IMR-90 (cell line): Measurements from ENCODE around the gene CYTH2. TPM values are rescaled to one million over a fixed set of nuclear protein-coding genes. Genes with fewer than 3 reads are reported as not detected.

Experiments
- ATAC-seq: fragments of 200-7000 bp; cut with Tn5 transposase; 2 replicates; pipeline ENCODE4 v1.9.1; 2020; ENCODE audit warnings: low read depth, mild to moderate bottlenecking, moderate library complexity
- BruUV-seq: library from RNA; stranded (reverse); fragments of 400-500 nt; replicated peaks from 2 replicates; lab custom pipeline; 2021; lab: Mats Ljungman, UMichigan
- CTCF ChIA-PET: fragments of 300-600 bp; formaldehyde crosslinking; extraction: SDS; loops from one replicate; lab custom pipeline; 2021; ENCODE audit warnings: antibody characterized with exemption; lab: Yijun Ruan, JAX
- POLR2A ChIA-PET: fragments of 300-600 bp; sonication (Branson Sonifier 250); formaldehyde crosslinking; loops from one replicate; lab custom pipeline; 2022; ENCODE audit warnings: antibody characterized with exemption; ENCODE audit not compliant: unreplicated experiment; lab: Charles Lee
- DNase-seq: peaks from one replicate; pipeline ENCODE4 v3.0.0; 2013
- H2AFZ ChIP-seq: replicated peaks from 2 replicates; pipeline ENCODE3; 2013; ENCODE audit warnings: low read length, mild to moderate bottlenecking; ENCODE audit not compliant: poor library complexity
- H2AK5ac ChIP-seq: 2 replicates; pipeline ENCODE4 v1.6.1; 2013; ENCODE audit warnings: low read depth, low read length, inconsistent platforms
- H2AK9ac ChIP-seq: replicated peaks from 2 replicates; pipeline ENCODE3; 2013; ENCODE audit warnings: mild to moderate bottlenecking, low read depth, low read length, moderate library complexity; ENCODE audit not compliant: poor library complexity
- H2BK120ac ChIP-seq: 2 replicates; pipeline ENCODE4 v1.6.1; 2013; ENCODE audit warnings: low read depth, low read length, inconsistent platforms
- H2BK15ac ChIP-seq: 3 replicates; pipeline ENCODE4 v1.6.1; 2013; ENCODE audit warnings: low read depth, low read length, inconsistent platforms
- H2BK20ac ChIP-seq: 2 replicates; pipeline ENCODE4 v1.6.1; 2013; ENCODE audit warnings: low read depth, mild to moderate bottlenecking, inconsistent platforms, low read length, moderate library complexity
- H2BK5ac ChIP-seq: 2 replicates; pipeline ENCODE4 v1.6.1; 2013; ENCODE audit warnings: mild to moderate bottlenecking, low read depth, low read length, inconsistent platforms; ENCODE audit not compliant: poor library complexity, severe bottlenecking
- H3K14ac ChIP-seq: replicated peaks from 2 replicates; pipeline ENCODE4 v1.6.1; 2013; ENCODE audit warnings: low read depth, low read length, inconsistent platforms
- H3K18ac ChIP-seq: 2 replicates; pipeline ENCODE4 v1.6.1; 2013; ENCODE audit warnings: low read depth, low read length, control low read depth
- H3K23ac ChIP-seq: 2 replicates; pipeline ENCODE4 v1.6.1; 2013; ENCODE audit warnings: low read depth, low read length, inconsistent platforms
- H3K27ac ChIP-seq: 2 replicates; pipeline ENCODE4 v1.5.1; 2013; ENCODE audit warnings: mild to moderate bottlenecking, control low read depth, low read length; ENCODE audit not compliant: insufficient read depth
- H3K27me3 ChIP-seq: 2 replicates; pipeline ENCODE4 v1.6.1; 2013; ENCODE audit warnings: low read length; ENCODE audit not compliant: control insufficient read depth, insufficient read depth
- H3K36me3 ChIP-seq: 2 replicates; pipeline ENCODE4 v1.6.1; 2013; ENCODE audit warnings: low read length, mixed read lengths; ENCODE audit not compliant: control insufficient read depth, insufficient read depth
- H3K4ac ChIP-seq: 2 replicates; pipeline ENCODE4 v1.6.1; 2013; ENCODE audit warnings: low read depth, low read length, inconsistent platforms
- H3K4me1 ChIP-seq: 2 replicates; pipeline ENCODE4 v1.6.1; 2013; ENCODE audit warnings: low read length, mixed read lengths; ENCODE audit not compliant: control insufficient read depth, insufficient read depth
- H3K4me2 ChIP-seq: 2 replicates; pipeline ENCODE4 v1.6.1; 2013; ENCODE audit warnings: low read depth, mild to moderate bottlenecking, control low read depth, low read length, moderate library complexity
- H3K4me3 ChIP-seq: 2 replicates; pipeline ENCODE4 v1.5.1; 2013; ENCODE audit warnings: low read depth, mild to moderate bottlenecking, control low read depth, low read length, moderate library complexity; ENCODE audit not compliant: insufficient read depth
- H3K56ac ChIP-seq: 2 replicates; pipeline ENCODE4 v1.6.1; 2013; ENCODE audit warnings: low read length, inconsistent platforms; ENCODE audit not compliant: insufficient read depth; ENCODE audit errors: extremely low read depth
- H3K79me1 ChIP-seq, 2 experiments: 2 replicates each; pipeline ENCODE4 v1.6.1; 2013; ENCODE audit warnings: low read length in 2 of 2, inconsistent platforms in 1 of 2, low read depth in 1 of 2
- H3K9ac ChIP-seq: 2 replicates; pipeline ENCODE4 v1.6.1; 2013; ENCODE audit warnings: low read depth, low read length, control low read depth
- H3K9me1 ChIP-seq: 2 replicates; pipeline ENCODE4 v1.6.1; 2013; ENCODE audit warnings: low read length, inconsistent platforms; ENCODE audit not compliant: insufficient read depth
- H3K9me3 ChIP-seq: 2 replicates; pipeline ENCODE4 v1.6.1; 2013; ENCODE audit warnings: low read length; ENCODE audit not compliant: control insufficient read depth, insufficient read depth
- H4K20me1 ChIP-seq: 2 replicates; pipeline ENCODE4 v1.6.1; 2013; ENCODE audit warnings: low read length, inconsistent platforms; ENCODE audit not compliant: insufficient read depth
- H4K5ac ChIP-seq: 2 replicates; pipeline ENCODE4 v1.6.1; 2013; ENCODE audit warnings: mild to moderate bottlenecking, low read depth, low read length, control low read depth
- H4K8ac ChIP-seq, 2 experiments: 2 replicates each; pipeline ENCODE4 v1.6.1; 2013; ENCODE audit warnings: low read depth in 2 of 2, low read length in 2 of 2, control low read depth in 1 of 2, inconsistent platforms in 1 of 2
- H4K91ac ChIP-seq: 2 replicates; pipeline ENCODE4 v1.6.1; 2013; ENCODE audit warnings: low read depth, low read length, inconsistent platforms; ENCODE audit not compliant: insufficient read depth
- CTCF ChIP-seq: conservative IDR thresholded peaks from 2 replicates; pipeline ENCODE4 v1.5.1; 2012; ENCODE audit warnings: mild to moderate bottlenecking, low read depth, low read length, improper control_type of control experiment
- FOS ChIP-seq: fragments of 150-350 bp; IDR thresholded peaks from 2 replicates; pipeline ENCODE4 v1.6.1; 2016; ENCODE audit warnings: low read depth, low read length
- RFX5 ChIP-seq: IDR thresholded peaks from 2 replicates; pipeline ENCODE4 v1.8.0; 2012; ENCODE audit warnings: low read depth, mild to moderate bottlenecking, low read length, moderate library complexity
- WGBS, 2 experiments: methylation state at CpG; one replicate each; pipeline versions ENCODE4 v1.1.5 to v1.1.7; 2013; ENCODE audit warnings: missing lambda C conversion rate in 2 of 2; ENCODE audit not compliant: insufficient read length in 1 of 2; ENCODE audit errors: extremely low coverage in 2 of 2; 5-methylcytosine and 5-hydroxymethylcytosine counted together
- dilution Hi-C: fragments of 300-500 bp; cut with HindIII; formaldehyde crosslinking; loops from one replicate; pipeline ENCODE4 v1.14.3; 2018; ENCODE audit warnings: low sequenced_read_pairs; ENCODE audit not compliant: unreplicated experiment
- in situ Hi-C: fragments of 300-500 bp; cut with MboI; formaldehyde crosslinking; loops from 3 replicates; pipeline ENCODE4 v1.14.3; 2019; ENCODE audit warnings: low sequenced_read_pairs, inconsistent platforms, mixed read lengths
- intact Hi-C: fragments of 100-400 bp; cut with micrococcal nuclease; formaldehyde crosslinking; loops from 2 replicates; pipeline ENCODE4 v1.10.0; 2022
- polyA plus RNA-seq, 3 experiments: library from polyadenylated mRNA; depleted of rRNA; stranded (reverse); fragments of >200 nt; gene quantifications; 2 replicates each; pipeline ENCODE4 v1.2.3, GENCODE V29; 2012; ENCODE audit warnings: low replicate concordance in 1 of 3
- total RNA-seq: library from RNA; depleted of rRNA; stranded (reverse); fragments of >200 nt; gene quantifications from 2 replicates; pipeline ENCODE4 v1.2.3, GENCODE V29; 2012

Gene CYTH2
- total and polyA plus RNA-seq, 2 of the 4 experiments (the other 2 are of a cell fraction), result 35.8 to 62.0 TPM

- TF ChIP-seq CTCF, result no peak
- no peak for TF ChIP-seq FOS
These were observed 22.6 kb upstream of the CYTH2 start (continued) for GRCh38 chr19:48446579-48446978.

GRCh38 chr19:48448563-48448962, 20.6 kb upstream of the CYTH2 start:
- no peak overlapping the region for H4K8ac ChIP-seq
- no peak overlapping the region for H3K4me2 ChIP-seq
- no peak overlapping the region for H2AFZ ChIP-seq
- TF ChIP-seq RFX5, result no peak
- no peak overlapping the region for H3K23ac ChIP-seq
- H3K27me3 ChIP-seq, result peaks cover 4% of the 10 kb centered on the region; the same call in 1 of the 2 replicates
- peaks cover 4% of the 10 kb centered on the region for H3K9me1 ChIP-seq
- H2BK120ac ChIP-seq, result no peak overlapping the region
- ATAC-seq (no peak), DNase-seq (no peak)
- no peak overlapping the region for H2BK20ac ChIP-seq
- intact Hi-C loops (no loop called here), dilution Hi-C loops (no loop called here), in situ Hi-C loops (no loop called here)
- H2AK5ac ChIP-seq, result no peak overlapping the region
- ChIA-PET POLR2A (no interaction called here), CTCF (no interaction called here)
- BruUV-seq, result no TSS peak
- no peak overlapping the region for H2BK15ac ChIP-seq
- no peak overlapping the region for H3K14ac ChIP-seq
- 100% methylated on average over 3 of the region's 4 CpGs; no CpG with 5 or more reads in 1 of the 2 experiments for WGBS, 2 experiments
- H4K20me1 ChIP-seq, result no peaks in the 10 kb centered on the region
- no peak overlapping the region for H3K4me3 ChIP-seq
- H3K4ac ChIP-seq, result no peak overlapping the region
- peaks cover 7 to 29% of the 10 kb centered on the region in 2 experiments for H3K79me1 ChIP-seq
- H3K36me3 ChIP-seq, result peaks cover 36% of the 10 kb centered on the region
- H3K27ac ChIP-seq, result no peak overlapping the region
- no peak overlapping the region for H3K18ac ChIP-seq
- no peak overlapping the region for H3K56ac ChIP-seq
- no peak overlapping the region for H2BK5ac ChIP-seq
- H3K9me3 ChIP-seq, result no peaks in the 10 kb centered on the region
- H4K5ac ChIP-seq, result no peak overlapping the region
- peaks cover 8% of the 10 kb centered on the region for H3K4me1 ChIP-seq
- no peak overlapping the region for H2AK9ac ChIP-seq
- H3K9ac ChIP-seq, result no peak overlapping the region
- no peak overlapping the region for H4K91ac ChIP-seq
